AG09319 (cell line): ENCODE data around the gene SCT.
"Not testable (repeated sequence)": the region's sequence is repeated elsewhere in the genome, so short reads cannot be mapped to it uniquely, and the experiment has no call there.

ENCODE experiments used
- DNase-seq: peaks from one replicate; pipeline ENCODE4 v3.0.0-alpha.2; 2010; ENCODE audit warnings: low read depth; ENCODE audit errors: extremely low read depth
- TF ChIP-seq, protein P1 (sequence below): IDR thresholded peaks from 2 replicates; pipeline ENCODE4 v1.5.1; 2011; ENCODE audit warnings: low read depth, mild to moderate bottlenecking, inconsistent platforms, low read length, moderate library complexity

SCT gene

GRCh38 chr11:653837-654236 is 26.9 kb upstream of the SCT start:
- TF ChIP-seq, protein P1, sequence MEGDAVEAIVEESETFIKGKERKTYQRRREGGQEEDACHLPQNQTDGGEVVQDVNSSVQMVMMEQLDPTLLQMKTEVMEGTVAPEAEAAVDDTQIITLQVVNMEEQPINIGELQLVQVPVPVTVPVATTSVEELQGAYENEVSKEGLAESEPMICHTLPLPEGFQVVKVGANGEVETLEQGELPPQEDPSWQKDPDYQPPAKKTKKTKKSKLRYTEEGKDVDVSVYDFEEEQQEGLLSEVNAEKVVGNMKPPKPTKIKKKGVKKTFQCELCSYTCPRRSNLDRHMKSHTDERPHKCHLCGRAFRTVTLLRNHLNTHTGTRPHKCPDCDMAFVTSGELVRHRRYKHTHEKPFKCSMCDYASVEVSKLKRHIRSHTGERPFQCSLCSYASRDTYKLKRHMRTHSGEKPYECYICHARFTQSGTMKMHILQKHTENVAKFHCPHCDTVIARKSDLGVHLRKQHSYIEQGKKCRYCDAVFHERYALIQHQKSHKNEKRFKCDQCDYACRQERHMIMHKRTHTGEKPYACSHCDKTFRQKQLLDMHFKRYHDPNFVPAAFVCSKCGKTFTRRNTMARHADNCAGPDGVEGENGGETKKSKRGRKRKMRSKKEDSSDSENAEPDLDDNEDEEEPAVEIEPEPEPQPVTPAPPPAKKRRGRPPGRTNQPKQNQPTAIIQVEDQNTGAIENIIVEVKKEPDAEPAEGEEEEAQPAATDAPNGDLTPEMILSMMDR, result no peak
- no peak for DNase-seq

GRCh38 chr11:653136-653535 is 26.2 kb upstream of the SCT start:
- DNase-seq, result not testable (repeated sequence)

DNA sequence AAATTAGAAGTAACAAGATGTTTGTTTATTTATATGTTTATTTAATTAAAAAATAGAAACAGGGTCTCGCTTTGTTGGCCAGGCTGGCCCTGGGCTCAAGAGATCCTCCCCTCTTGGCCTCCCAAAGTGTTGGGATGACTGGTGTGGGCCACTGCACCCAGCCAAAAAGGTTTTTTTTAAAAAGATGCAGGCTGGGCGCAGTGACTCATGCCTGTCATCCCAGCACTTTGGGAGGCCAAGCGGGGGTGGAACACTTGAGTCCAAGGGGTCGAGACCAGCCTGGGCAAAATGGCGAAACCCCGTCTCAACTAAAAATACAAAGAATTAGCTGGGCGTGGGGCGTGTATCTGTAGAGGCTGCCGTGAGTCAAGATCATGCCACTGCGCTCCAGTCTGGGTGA is 23.5 kb upstream of the SCT start:
- TF ChIP-seq, protein P1, result no peak
- no peak for DNase-seq

- not testable (repeated sequence) for DNase-seq
Measured at GRCh38 chr11:647672-648158, 20.7 kb upstream of the SCT start.

- DNase-seq, result no peak
- TF ChIP-seq, protein P1, result no peak
Measured at GRCh38 chr11:646214-646613, 19.2 kb upstream of the SCT start.

DNA sequence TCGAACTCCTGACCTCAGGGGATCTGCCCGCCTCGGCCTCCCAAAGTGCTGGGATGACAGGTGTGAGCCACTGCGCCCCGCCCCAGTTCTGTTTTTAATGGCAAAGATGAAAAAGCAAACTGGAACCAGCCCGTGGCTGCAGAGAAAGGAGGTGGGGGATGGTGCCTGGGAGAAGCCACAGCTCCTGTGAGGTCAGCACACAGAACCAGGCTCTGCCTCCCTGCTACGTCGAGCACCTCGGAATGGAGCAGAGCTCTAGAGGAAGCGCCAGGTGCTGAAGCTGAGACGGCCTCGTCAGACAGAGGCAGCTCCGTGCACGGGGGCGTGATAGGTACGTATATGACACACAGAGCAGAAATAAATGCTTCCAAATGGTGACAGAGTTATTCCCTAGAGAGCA is 18.6 kb upstream of the SCT start:
- DNase-seq, result no peak
- TF ChIP-seq, protein P1, result no peak

GRCh38 chr11:643849-644738 is 17.1 kb upstream of the SCT start:
- TF ChIP-seq, protein P1, result no peak
- DNase-seq, result no peak

DNA sequence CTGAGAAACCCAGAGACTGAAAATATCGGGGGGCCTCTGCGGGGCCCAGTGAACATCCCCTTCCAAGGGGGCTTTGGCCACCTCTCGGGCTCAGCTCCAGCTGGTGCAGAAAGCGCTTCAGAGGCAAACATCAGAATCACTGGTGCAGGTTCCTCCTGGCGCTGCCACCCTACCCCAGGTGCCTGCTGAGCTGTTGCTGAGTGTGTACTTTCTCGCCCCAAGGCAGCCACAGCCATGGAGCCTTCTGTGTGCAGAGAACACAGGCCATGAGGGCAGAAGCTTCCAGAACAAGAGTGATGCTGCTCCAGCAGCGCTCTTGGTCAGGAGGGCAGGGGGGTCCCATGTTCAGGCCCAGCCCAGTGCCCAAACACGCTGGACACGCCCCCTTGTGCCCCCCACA is 16.4 kb upstream of the SCT start:
- DNase-seq, result no peak
- TF ChIP-seq, protein P1, result no peak
